CMK (cell line): ENCODE results near the gene CRTAP.
"Not testable (repeated sequence)": the region's sequence is repeated elsewhere in the genome, so short reads cannot be mapped to it uniquely, and the experiment has no call there.

Source experiments
- DNase-seq: peaks from one replicate; pipeline ENCODE4 v3.0.0-alpha.2; 2010; ENCODE audit warnings: low read depth

The CRTAP gene

GRCh38 chr3:33141006-33141405, 27.2 kb downstream of the CRTAP start:
- DNase-seq = no peak

GRCh38 chr3:33144433-33144832, 30.6 kb downstream of the CRTAP start:
- DNase-seq = no peak

DNA sequence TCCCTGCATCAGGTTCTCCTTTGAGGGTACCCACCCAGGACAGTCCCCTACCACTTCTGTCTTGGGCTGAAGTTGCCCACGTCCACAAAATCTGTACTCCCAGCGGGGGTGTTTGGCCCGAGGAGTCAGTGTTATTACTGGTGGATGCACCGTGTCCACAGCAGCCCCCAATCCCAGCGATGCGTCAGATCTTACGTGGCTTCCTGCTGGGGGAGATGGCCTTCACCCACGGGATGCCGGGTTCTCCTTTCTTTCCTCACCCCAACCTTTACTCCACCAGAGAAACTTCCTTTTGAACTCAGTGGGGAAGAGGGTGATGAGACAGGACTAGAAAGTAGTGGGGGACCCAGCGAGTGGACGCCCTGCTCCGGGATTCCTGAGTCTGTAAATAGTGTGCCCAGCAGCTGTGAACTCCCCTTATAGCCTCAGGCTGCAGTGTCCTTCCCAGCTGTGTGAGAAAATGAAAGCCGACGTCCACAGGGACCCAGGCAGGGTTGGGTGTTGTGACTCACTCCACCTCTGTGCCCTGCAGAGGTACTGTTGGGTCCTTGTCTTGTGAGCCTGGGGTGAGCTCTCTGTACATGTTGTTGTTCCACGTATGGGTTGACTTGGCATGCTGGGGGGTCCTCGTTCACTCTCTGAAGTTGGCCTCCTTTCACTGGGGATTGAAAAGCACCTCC, 31.5 kb downstream of the CRTAP start:
- DNase-seq = no peak

DNA sequence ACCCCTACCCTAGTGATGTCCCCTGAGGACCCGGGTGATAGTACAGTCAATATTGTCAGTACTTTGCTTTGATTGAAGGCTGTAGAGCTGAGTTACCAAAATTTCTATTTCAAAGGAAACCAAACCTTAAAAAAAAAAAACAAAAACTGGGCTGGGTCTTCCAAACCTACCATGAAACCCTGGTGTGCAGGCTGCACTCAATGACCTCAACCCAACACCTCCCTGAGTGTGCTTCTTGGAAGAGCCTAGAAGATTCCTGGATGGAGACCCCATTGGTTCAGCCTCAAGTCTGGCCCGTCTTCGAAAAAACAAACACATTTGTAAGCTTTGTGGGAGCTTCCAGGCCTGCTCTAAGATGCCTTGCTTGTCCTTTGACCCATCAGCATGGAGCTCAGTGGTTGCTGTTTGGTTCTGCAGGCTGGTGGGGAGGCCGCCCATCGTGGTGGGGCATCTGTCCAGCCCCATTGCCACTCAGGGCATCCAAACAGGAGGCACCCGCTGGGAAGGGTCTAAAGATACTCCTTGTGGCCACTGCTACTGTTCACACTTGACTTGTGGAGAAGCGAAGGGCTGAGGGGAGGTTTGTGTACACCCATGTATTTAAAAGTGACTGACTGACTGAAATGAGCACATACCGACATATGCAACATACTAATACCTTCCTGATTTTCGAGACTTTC, 32.2 kb downstream of the CRTAP start:
- no peak for DNase-seq

DNA sequence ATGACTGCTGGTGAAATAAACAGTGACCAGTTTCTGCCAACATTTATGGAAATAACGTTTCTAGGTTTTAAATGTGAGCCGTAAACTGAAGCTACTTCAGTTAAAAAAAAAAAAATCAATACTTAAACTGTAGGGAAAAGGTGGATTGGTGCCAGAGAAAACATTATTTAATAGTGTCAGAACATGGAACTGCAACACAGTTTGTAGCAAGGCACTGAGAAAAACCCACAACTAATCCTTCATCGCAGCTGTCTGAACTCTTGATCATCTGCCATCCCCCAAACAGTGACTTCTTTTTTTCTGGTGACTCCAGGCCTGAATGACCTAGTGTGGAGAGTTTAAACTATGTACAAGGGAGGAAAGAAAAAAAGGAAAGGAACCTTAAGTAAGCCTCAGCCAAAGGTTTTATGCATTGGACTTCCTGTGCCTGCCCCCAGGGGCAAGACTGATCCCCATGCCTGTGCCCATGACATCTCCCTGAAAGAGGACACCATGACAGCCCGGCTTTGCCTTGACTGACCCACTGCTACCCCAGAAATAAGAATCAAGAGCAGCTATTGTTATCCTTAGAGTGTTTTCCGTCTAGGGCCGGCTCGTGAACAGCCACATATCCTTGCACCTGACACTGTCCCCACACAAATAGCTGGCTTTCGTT, 33.1 kb downstream of the CRTAP start:
- no peak for DNase-seq

- DNase-seq = no peak
Measured at GRCh38 chr3:33149342-33149741, 35.5 kb downstream of the CRTAP start.

GRCh38 chr3:33152363-33153360, 38.8 kb downstream of the CRTAP start:
- DNase-seq = no peak

GRCh38 chr3:33153782-33154181, 40.0 kb downstream of the CRTAP start:
- no peak for DNase-seq

DNA sequence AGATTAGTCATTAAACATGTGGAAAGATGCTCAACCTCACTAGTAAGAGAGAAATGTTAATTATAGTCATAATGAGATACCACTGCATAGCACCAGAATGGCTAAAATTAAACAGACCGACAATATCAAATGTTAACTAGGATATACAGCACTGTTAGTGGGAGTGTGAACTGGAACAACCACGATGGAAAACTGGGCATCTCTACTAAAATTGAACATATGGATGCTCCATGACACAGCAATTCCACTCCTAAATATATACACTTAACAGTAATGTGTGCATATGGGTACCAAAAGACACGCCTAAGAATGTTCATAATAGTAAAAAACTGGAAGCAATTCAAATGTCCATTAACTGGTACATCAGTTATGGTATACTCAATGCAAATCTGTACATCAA, 41.5 kb downstream of the CRTAP start:
- no peak for DNase-seq

- no peak for DNase-seq
Measured at GRCh38 chr3:33159234-33159633, 45.4 kb downstream of the CRTAP start.

- no peak for DNase-seq
Measured at GRCh38 chr3:33159981-33160380, 46.2 kb downstream of the CRTAP start.

- not testable (repeated sequence) for DNase-seq
Measured at GRCh38 chr3:33162621-33163020, 48.8 kb downstream of the CRTAP start.

- DNase-seq = no peak
Measured at GRCh38 chr3:33165372-33165771, 51.6 kb downstream of the CRTAP start.

DNA sequence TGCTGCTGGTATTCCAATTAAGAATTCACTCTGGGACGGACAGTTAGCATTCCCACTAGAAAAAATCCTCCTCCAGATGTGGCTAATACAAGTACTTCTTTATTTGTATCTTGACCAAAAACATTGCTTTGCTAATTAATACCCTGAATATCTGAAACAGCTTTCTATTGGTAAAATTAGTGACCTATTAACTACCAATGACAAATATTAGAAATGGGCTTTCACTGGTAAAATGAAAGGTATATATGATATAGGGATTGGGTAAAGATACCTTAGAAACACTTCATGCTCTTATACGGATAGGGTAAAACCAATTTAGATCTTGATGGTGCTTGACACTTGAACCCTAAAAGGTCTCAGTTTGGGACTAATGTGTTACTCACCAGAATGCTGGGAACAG, 52.3 kb downstream of the CRTAP start:
- DNase-seq = no peak

GRCh38 chr3:33167284-33167683, 53.5 kb downstream of the CRTAP start:
- no peak for DNase-seq

GRCh38 chr3:33167716-33168336, 54.0 kb downstream of the CRTAP start:
- no peak for DNase-seq

DNA sequence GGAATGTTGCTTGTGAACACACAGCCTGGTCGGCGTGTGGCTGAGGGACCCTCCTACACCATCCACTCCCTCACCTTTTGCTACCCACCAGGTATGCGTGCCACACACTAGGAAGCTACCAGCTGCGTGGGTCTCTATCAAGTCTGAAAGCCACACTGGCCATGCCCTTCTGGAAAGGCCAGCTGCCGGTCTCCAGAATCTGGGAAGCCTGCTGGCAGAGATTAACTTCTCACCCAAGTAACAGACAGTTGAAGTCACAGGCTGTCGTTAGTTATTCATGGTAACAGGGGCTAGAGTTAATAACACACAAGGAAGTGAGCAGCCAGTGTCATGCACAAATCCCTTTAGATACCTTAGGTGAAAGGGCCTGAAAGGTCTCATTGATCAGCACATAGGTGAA, 56.7 kb downstream of the CRTAP start:
- no peak for DNase-seq

GRCh38 chr3:33171580-33171979, 57.8 kb downstream of the CRTAP start:
- DNase-seq = no peak

- no peak for DNase-seq
Measured at GRCh38 chr3:33173103-33173502, 59.3 kb downstream of the CRTAP start.

GRCh38 chr3:33173672-33174071, 59.9 kb downstream of the CRTAP start:
- no peak for DNase-seq

DNA sequence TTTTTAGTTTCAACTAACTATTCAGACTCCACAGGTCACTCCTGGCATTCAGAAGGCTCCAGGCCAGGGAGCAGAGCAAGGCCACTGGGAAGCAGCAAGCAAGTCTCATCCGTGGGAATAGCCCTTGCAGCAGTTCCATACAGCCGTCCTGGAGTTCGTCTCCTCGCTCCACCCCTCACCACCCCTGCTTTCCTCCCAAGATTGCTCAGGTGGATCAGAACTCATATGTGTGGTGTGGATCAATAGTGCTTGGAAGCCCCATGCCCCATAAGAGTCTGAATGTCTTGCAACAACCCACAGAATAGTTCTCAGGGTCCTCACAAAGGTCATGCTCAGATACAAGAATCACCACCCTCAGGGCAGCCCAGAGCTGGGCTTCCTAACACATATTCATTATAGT, 60.3 kb downstream of the CRTAP start:
- no peak for DNase-seq
